Measurements from ENCODE around the gene KRT13.
A peak's percentile ranks its signal among the peaks of the same experiment; 100 is the strongest.

DNA sequence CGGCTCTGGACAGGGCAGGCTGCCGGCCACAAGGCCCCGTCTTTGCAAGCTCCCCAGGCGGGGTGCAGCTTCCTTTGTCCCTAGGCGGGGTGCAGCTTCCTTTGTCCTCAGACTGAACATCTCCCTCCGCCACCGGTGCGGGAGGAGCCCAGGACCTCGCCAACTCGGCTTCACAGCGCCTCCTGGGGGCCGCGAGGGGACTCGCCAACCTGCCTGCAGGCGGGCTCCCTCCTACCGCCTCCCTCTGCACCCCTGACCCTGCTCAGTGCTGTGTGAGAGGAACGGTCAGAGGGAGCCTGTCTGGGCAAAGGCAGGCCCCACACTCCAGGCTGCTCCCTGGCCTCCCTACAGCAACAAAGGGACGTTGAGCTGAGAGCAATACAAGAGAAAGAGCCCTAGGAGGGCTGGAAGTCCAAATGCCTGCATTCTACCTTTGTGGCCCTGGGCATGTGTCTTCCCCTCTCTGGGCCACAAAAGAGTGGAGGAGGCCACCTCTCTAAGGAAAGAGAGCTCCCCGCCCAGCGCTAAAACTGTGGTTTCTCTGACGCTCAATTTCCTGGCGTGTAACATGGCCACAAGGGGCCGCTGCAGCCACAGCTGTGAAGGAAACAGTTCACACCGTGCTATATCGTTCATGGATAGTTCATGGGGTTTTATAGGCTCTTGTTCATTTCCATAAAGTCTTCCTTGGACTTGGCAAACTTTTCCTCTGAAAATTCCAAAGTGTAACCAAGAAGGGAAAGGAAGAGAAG is 43.6 kb upstream of the KRT13 start:
- TF ChIP-seq, protein P1, sequence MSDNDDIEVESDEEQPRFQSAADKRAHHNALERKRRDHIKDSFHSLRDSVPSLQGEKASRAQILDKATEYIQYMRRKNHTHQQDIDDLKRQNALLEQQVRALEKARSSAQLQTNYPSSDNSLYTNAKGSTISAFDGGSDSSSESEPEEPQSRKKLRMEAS (CRISPR knock-in tag; IDR thresholded peaks at IDR 0.05): peak; percentile 63
- TF ChIP-seq, protein P2, sequence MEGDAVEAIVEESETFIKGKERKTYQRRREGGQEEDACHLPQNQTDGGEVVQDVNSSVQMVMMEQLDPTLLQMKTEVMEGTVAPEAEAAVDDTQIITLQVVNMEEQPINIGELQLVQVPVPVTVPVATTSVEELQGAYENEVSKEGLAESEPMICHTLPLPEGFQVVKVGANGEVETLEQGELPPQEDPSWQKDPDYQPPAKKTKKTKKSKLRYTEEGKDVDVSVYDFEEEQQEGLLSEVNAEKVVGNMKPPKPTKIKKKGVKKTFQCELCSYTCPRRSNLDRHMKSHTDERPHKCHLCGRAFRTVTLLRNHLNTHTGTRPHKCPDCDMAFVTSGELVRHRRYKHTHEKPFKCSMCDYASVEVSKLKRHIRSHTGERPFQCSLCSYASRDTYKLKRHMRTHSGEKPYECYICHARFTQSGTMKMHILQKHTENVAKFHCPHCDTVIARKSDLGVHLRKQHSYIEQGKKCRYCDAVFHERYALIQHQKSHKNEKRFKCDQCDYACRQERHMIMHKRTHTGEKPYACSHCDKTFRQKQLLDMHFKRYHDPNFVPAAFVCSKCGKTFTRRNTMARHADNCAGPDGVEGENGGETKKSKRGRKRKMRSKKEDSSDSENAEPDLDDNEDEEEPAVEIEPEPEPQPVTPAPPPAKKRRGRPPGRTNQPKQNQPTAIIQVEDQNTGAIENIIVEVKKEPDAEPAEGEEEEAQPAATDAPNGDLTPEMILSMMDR (IDR thresholded peaks at IDR 0.05): peak; percentile 80
- TF ChIP-seq, protein P3, sequence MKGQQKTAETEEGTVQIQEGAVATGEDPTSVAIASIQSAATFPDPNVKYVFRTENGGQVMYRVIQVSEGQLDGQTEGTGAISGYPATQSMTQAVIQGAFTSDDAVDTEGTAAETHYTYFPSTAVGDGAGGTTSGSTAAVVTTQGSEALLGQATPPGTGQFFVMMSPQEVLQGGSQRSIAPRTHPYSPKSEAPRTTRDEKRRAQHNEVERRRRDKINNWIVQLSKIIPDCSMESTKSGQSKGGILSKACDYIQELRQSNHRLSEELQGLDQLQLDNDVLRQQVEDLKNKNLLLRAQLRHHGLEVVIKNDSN (CRISPR knock-in tag; IDR thresholded peaks at IDR 0.05): no peak
- TF ChIP-seq SMAD3 (CRISPR knock-in tag; IDR thresholded peaks at IDR 0.05; ENCODE audit: borderline replicate concordance): no peak
